CD4-positive, alpha-beta T cell treated with Interleukin-4 for 4 hours (primary cell): ENCODE measurements around the gene TRIO.
A peak's percentile ranks its signal among the peaks of the same experiment; 100 is the strongest.
"Not testable (repeated sequence)": the region's sequence is repeated elsewhere in the genome, so short reads cannot be mapped to it uniquely, and the experiment has no call there.

Experiments used
- DNase-seq: peaks from one replicate; pipeline ENCODE4 v3.0.0-alpha.2; 2020

Gene TRIO

GRCh38 chr5:14188778-14189177, 45.6 kb downstream of the TRIO start:
- no peak for DNase-seq

DNA sequence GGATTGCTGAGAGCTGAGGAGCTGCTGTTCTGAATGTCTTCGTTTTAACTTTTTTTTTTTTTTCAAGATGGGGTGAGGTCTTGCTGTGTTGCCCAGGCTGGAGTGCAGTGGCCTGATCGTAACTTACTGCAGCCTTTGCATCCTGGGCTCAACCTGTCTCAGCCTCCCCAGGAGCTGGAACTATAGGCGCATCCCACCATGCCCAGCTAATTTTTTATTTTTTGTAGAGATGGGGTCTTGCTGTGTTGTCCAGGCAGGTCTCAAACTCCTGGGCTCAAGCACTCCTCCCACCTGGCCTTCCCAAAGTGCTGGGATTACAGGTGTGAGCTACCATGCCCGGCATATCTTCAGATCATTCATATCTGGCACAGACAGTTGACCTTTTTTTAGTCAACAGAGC, 46.5 kb downstream of the TRIO start:
- DNase-seq = no peak

- no peak for DNase-seq
Observed at GRCh38 chr5:14190194-14191164, 47.3 kb downstream of the TRIO start.

GRCh38 chr5:14191325-14191724, 48.2 kb downstream of the TRIO start:
- no peak for DNase-seq

GRCh38 chr5:14193496-14193895, 50.4 kb downstream of the TRIO start:
- DNase-seq = no peak

- DNase-seq = no peak
Observed at GRCh38 chr5:14195588-14195987, 52.4 kb downstream of the TRIO start.

DNA sequence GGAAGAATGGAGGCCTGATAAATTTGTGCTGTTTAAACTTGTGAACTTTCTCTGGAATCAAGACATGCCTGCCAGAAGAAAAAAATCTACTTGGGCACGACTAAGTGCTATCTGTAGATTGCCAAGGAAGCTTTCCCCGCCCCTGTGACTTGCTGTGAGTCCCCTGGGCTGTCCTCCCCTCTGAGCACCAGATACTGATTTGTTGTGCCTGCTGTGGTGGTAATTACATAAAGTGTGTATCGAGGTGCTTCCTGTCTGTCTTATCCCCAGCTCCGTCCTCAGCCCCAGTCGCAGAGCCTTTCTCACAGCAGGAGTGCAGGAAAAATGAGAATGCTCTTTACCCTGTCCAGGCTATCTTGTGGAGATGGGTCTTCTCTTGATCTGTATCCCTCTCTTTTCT, 53.9 kb downstream of the TRIO start:
- DNase-seq = no peak

- no peak for DNase-seq
Observed at GRCh38 chr5:14199902-14200301, 56.8 kb downstream of the TRIO start.

DNA sequence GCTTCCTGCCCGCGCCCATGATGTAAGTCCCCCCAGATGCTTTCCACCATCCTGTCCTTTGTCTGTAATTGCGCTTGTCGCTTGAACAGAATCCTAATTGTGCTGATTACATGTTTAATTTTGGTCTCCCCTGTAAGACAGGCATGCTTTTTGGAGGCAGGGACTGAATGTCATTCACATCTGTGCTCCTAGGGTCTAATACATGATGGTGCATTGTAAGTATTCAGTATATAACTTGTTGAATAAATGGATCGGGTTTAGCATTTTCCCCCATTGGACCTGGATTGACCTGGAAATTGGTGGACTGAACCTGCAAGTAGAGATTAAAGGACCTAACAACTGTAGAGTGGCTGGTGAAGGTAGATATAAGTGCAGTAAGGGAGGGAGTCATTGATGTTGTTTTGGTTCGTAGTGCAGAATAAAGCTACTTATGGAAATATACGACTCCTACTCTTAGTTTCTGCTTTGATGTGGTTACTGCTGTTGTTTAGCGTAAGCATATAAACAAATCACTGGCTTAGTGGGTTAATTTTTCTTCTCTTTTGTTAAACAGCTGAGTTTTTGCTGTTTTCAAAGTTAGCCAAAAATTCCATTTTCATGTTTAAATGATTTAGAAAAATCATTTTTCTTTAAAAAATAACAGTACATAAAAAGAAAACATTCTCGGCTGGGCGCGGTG, 57.3 kb downstream of the TRIO start:
- no peak for DNase-seq

- DNase-seq = no peak
Observed at GRCh38 chr5:14201325-14202045, 58.3 kb downstream of the TRIO start.

GRCh38 chr5:14202462-14202861, 59.3 kb downstream of the TRIO start:
- DNase-seq = no peak

DNA sequence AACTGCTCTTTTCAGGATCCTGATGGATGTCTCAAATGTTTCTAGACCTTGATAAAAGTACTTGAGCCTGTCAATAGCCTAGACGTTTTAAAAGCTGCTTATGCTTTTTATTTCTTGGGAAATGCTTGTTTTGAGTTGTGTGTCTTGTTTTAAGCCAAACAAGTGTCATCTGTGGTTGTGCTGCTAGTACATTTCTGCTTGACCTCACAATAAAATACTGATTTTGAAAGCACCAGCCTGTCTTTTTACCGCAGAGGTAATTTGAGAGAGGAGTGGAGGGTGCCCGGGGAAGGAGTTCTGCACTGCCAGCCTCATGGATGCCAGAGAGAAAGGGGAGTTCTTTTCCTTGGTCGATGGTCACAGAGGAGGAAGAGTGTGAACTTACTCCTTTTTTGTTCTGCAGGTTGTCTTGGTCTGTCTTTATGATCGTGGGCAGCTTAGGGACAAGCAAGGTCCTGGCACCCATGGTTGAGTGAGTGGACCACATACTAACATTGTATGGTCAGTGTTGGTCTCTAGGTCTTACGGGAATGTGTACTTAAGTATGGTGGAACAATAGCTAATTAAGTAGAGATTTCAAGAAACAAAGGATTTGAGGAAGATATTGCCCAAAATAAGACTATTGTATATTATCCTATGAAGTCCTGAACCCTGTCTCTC, 61.0 kb downstream of the TRIO start:
- no peak for DNase-seq

DNA sequence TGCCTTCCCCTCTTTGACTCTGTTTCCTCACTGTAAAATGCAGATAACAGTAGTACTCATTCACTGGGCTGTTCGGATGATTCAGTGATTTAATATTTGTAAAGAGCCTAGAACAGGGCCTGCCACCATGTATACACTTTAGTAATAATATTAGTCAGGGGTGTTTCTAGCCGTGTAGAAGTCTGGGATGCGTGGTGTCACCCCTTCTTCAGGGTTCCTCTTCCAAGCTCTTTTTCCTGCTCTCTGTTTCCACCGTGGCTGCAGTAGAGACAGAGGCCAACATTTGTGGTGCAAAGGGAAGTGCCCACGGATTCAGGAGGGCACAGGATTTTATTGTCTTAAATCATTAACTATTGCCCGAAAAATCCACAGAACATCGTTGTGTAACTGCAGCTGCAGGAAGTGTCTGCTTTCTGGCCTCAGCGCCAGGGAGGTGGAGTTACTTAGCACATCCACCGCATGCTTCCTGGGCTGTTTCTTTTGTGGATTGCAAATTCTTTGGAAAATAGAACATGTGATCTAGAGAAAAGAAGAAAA, 61.7 kb downstream of the TRIO start:
- DNase-seq = no peak

GRCh38 chr5:14206028-14206725, 63.0 kb downstream of the TRIO start:
- no peak for DNase-seq

DNA sequence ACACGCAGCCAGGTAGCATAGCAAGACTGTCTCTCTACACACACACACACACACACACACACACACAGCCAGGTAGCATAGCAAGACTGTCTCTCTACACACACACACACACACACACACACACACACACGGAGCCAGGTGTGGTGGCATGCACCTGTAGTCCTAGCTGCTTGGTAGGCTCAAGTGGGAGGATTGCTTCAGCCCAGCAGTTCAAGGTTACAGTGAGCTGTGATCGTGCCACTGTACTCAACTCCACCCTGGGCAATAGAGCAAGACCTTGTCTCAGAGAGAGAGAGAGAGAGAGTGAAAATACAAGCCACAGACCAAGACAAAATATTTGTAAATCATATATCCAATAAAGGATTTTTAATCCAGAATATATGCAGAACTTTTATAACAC, 64.3 kb downstream of the TRIO start:
- not testable (repeated sequence) for DNase-seq

DNA sequence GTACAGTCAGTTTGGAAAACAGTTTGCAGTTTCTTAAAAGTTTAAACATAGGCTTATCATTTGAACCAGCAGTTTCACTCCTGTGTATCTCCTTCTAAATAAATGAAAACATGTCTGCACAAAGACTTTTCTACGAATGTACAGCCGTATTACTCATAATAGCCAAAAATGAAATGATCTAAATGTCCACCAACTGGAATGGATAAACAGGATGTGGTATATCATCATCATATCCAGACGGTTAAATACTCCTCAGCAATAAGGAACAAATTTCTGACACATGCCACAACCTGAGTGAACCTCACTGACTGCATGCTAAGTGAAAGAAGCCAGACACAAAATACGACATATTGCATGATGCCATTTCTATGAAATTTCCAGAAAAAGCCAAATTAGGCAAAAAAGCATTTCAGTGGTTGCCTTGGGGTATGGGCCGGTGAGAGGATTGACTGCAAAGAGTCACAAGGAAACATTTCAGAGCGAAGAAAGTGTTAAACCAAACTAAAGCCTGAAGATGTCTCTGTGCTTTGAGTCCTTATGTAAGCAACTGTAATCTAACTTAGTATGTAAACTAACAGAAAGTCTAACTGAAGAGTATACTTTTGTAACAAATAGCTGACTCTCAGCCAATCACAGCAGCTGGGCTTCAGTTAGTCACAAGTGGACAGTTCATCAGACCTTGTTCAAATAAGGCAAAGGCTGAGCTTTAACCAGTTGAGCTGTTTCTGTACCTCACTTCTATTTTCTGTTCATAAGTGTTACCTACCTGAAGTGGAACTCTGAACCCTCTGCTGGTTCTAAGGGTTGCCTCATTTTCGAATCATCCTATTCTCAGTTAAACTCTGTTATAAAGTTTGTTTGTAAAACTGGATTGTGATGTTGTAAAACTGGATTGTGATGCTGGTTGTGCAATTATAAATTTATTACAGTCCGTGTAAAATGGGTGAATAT, 65.2 kb downstream of the TRIO start:
- peak; percentile 2 for DNase-seq

- no peak for DNase-seq
Observed at GRCh38 chr5:14209222-14209822, 66.2 kb downstream of the TRIO start.

- no peak for DNase-seq
Observed at GRCh38 chr5:14209836-14210235, 66.7 kb downstream of the TRIO start.

GRCh38 chr5:14210729-14211128, 67.6 kb downstream of the TRIO start:
- no peak for DNase-seq
